ENCODE results near the gene PEAR1. TPM values are rescaled to one million over a fixed set of nuclear protein-coding genes. Genes with fewer than 3 reads are reported as not detected.

PEAR1 gene
- polyA plus RNA-seq, 1 experiment = 14.9 TPM

DNA sequence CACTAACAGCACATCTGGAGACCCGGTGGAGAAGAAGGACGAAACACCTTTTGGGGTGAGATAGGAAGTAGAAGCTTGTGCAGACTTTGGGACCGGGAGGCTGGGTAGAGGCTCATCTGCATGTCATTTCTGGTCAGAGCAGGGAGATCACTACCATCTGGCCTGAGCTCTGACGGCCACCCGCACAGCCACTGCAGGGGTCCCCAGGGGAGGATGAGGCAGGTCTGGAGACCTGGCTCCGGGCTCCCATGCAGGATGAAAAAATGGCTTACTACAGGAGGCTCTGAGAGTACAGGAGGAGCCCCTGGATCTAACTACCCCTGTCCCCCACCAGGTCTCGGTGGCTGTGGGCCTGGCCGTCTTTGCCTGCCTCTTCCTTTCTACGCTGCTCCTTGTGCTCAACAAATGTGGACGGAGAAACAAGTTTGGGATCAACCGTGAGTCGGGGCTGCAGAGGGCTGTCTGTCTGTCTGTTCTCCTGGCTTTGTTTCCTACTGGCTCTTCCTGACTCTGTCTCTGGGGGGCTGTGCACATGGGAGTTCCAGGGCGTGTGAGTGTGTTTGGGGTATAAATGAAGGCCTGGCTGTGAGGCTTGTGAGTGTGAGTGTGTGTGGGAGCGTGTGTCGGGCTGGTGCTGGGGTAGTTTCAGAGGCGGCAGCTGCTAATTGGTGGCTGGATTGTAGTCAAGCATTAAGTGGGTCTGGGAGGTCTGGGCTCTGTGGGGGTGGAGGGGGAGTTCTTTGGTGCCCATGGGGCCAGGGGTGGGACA lies 18.8 kb upstream of the PEAR1 start:
- no peak for TF ChIP-seq CTCF (IDR thresholded peaks at IDR 0.05; ENCODE audit: low read depth, low read length)
- Histone ChIP-seq H3K27me3 (ENCODE audit: control insufficient read depth, insufficient read depth, low read length) (peaks cover 45% of the 10 kb centered on the region), H3K27ac (ENCODE audit: low read depth, low read length) (no peak overlapping the region), H3K4me3 (ENCODE audit: low read depth, low read length) (no peak overlapping the region), H3K9me3 (ENCODE audit: control insufficient read depth, insufficient read depth, low read length) (no peaks in the 10 kb centered on the region; the same call in 1 of the 2 replicates)
- no peak for DNase-seq (ENCODE audit: low read depth, low spot score)
- CTCF ChIA-PET = interaction anchor here (4.8 kb wide), 1 partner anchor 16 kb away, joined by 32 read pairs; no protein-coding TSS in a partner anchor
- POLR2A ChIA-PET = no interaction called here

DNA sequence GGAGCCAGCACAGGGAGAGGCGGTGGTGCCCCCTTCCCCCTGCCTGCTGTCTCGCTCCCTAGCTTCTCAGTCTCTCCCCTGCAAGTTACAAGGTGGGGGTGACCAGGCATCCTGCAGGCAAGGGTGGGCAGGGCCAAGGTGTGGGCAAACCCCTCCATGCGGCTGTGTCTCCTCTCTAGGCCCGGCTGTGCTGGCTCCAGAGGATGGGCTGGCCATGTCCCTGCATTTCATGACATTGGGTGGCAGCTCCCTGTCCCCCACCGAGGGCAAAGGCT lies 18.2 kb upstream of the PEAR1 start:
- ChIA-PET POLR2A (no interaction called here), CTCF (interaction anchor here (0.6 to 4.8 kb wide), 2 partner anchors 15 to 1429 kb away, joined by 3 to 32 read pairs; no protein-coding TSS in a partner anchor)
- Histone ChIP-seq H3K9me3 (ENCODE audit: control insufficient read depth, insufficient read depth, low read length) (no peaks in the 10 kb centered on the region; the same call in 1 of the 2 replicates), H3K4me3 (ENCODE audit: low read depth, low read length) (no peak overlapping the region), H3K27ac (ENCODE audit: low read depth, low read length) (no peak overlapping the region), H3K27me3 (ENCODE audit: control insufficient read depth, insufficient read depth, low read length) (peaks cover 49% of the 10 kb centered on the region)
- no peak for TF ChIP-seq CTCF (IDR thresholded peaks at IDR 0.05; ENCODE audit: low read depth, low read length)
- no peak for DNase-seq (ENCODE audit: low read depth, low spot score)

DNA sequence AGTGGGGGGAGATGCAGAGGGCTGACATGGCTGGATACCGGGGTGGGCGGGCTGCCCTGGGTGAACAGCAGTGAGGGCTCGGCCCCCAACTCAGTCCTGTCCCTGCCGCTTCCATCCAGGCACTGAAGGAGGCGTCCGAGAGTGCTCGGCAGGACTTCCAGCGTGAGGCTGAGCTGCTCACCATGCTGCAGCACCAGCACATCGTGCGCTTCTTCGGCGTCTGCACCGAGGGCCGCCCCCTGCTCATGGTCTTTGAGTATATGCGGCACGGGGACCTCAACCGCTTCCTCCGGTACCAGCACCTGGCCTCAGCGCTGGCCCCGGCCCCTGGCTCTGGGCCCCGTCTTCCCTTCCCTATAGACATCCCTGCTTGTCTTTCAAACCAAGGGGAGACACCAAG lies 17.2 kb upstream of the PEAR1 start:
- TF ChIP-seq CTCF (IDR thresholded peaks at IDR 0.05; ENCODE audit: low read depth, low read length) = peak; percentile 44
- DNase-seq (ENCODE audit: low read depth, low spot score) = no peak
- Histone ChIP-seq H3K4me3 (ENCODE audit: low read depth, low read length) (no peak overlapping the region), H3K9me3 (ENCODE audit: control insufficient read depth, insufficient read depth, low read length) (no peaks in the 10 kb centered on the region; the same call in 1 of the 2 replicates), H3K27me3 (ENCODE audit: control insufficient read depth, insufficient read depth, low read length) (peaks cover 59% of the 10 kb centered on the region), H3K27ac (ENCODE audit: low read depth, low read length) (no peak overlapping the region)
- ChIA-PET CTCF (interaction anchor here (0.5 to 4.8 kb wide), 8 partner anchors 9 to 44 kb away, joined by 3 to 32 read pairs (median 4); no protein-coding TSS in a partner anchor), POLR2A (no interaction called here)

GRCh38 chr1:156877433-156878170 lies 15.9 kb upstream of the PEAR1 start:
- no peak for TF ChIP-seq CTCF (IDR thresholded peaks at IDR 0.05; ENCODE audit: low read depth, low read length)
- ChIA-PET POLR2A (no interaction called here), CTCF (interaction anchor here (4.8 kb wide), 1 partner anchor 13 kb away, joined by 32 read pairs; no protein-coding TSS in a partner anchor)
- DNase-seq (ENCODE audit: low read depth, low spot score) = no peak
- Histone ChIP-seq H3K4me3 (ENCODE audit: low read depth, low read length) (no peak overlapping the region), H3K27me3 (ENCODE audit: control insufficient read depth, insufficient read depth, low read length) (peaks cover 72% of the 10 kb centered on the region), H3K27ac (ENCODE audit: low read depth, low read length) (no peak overlapping the region), H3K9me3 (ENCODE audit: control insufficient read depth, insufficient read depth, low read length) (no peaks in the 10 kb centered on the region; the same call in 1 of the 2 replicates)

DNA sequence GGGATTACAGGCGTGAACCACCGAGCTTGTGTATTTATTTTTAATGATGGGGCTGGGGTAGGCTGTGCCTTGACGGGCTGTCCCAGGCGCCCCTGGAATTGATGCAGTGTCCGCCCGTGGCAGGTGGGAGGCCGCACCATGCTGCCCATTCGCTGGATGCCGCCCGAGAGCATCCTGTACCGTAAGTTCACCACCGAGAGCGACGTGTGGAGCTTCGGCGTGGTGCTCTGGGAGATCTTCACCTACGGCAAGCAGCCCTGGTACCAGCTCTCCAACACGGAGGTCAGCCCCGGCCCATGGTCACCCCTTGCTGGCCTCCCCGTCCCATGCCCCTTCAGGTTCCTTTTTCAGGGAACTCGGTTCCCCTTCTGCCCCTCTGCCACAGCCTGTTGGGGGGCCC lies 13.6 kb upstream of the PEAR1 start:
- H3K27me3 ChIP-seq (ENCODE audit: control insufficient read depth, insufficient read depth, low read length) = peaks cover 88% of the 10 kb centered on the region
- ChIA-PET CTCF (interaction anchor here (0.5 to 1.5 kb wide), 4 partner anchors 10 to 190 kb away, joined by 3 to 8 read pairs (median 6); partner anchors contain the start of gene NTRK1), POLR2A (no interaction called here)

More for the DNA sequence above, 13.6 kb upstream of the PEAR1 start:
- DNase-seq (ENCODE audit: low read depth, low spot score) = no peak
- Histone ChIP-seq H3K9me3 (ENCODE audit: control insufficient read depth, insufficient read depth, low read length) (no peaks in the 10 kb centered on the region), H3K4me3 (ENCODE audit: low read depth, low read length) (no peak overlapping the region), H3K27ac (ENCODE audit: low read depth, low read length) (no peak overlapping the region)
- TF ChIP-seq CTCF (IDR thresholded peaks at IDR 0.05; ENCODE audit: low read depth, low read length) = no peak

All from AG04450 (cell line).